H1 (cell line): ENCODE measurements around the gene PSD2. TPM values are rescaled to one million over a fixed set of nuclear protein-coding genes. Genes with fewer than 3 reads are reported as not detected.

Source experiments
- EZH2 ChIP-seq: fragments of 200-600 bp; sonication (generic); IDR thresholded peaks from 2 replicates; pipeline ENCODE4 v1.7.1; 2012; ENCODE audit warnings: low read depth, mild to moderate bottlenecking, moderate library complexity, low read length, inconsistent platforms; ENCODE audit not compliant: severe bottlenecking
- GABPA ChIP-seq: IDR thresholded peaks from 2 replicates; pipeline ENCODE4 v1.6.1; 2011; ENCODE audit warnings: mild to moderate bottlenecking, low read length, moderate library complexity, borderline replicate concordance; ENCODE audit not compliant: insufficient read depth
- KDM4A ChIP-seq: IDR thresholded peaks from one replicate; pipeline ENCODE4 v1.7.1; 2012; ENCODE audit warnings: low read depth, mild to moderate bottlenecking, moderate library complexity, low read length, inconsistent platforms; ENCODE audit not compliant: severe bottlenecking
- TAF7 ChIP-seq: optimal IDR thresholded peaks from 2 replicates; pipeline ENCODE3; 2011; ENCODE audit warnings: low read depth, mild to moderate bottlenecking, inconsistent platforms, low read length, moderate library complexity, borderline replicate concordance
- polyA plus RNA-seq, 7 experiments: library from polyadenylated mRNA; depleted of rRNA in 3 of 7; stranded (reverse) in 5 of 7; unstranded in 2 of 7; fragments of >200 nt in 5 of 7; fragments of 200-250 nt in 2 of 7; gene quantifications; 1 replicate in 5 of 7; 2 replicates in 1 of 7; 4 replicates in 1 of 7; pipeline versions ENCODE4 v1.2.1 to v1.2.3, GENCODE V29; 2011 to 2013; ENCODE audit warnings: missing spikeins in 2 of 7, mixed read lengths in 2 of 7
- total RNA-seq: library from RNA; stranded (reverse); fragmentation: NEBNext Ultra II Directional; extraction: Animal tissue kit (Norgen Biotek cat#: 25700); gene quantifications from 2 replicates; pipeline ENCODE4 v1.2.1, GENCODE V29; 2021
- TF ChIP-seq, protein P1 (sequence below): fragments of 300-600 bp; sonication (generic); IDR thresholded peaks from 2 replicates; pipeline ENCODE4 v1.7.1; 2012; ENCODE audit warnings: low read length, moderate library complexity, mild to moderate bottlenecking, inconsistent platforms; ENCODE audit not compliant: insufficient replicate concordance

The PSD2 gene
- total and polyA plus RNA-seq, 2 of the 8 experiments (the other 6 are each of a cell fraction or from before 2014, with no cell fraction given), result 0.06 to 0.14 TPM

DNA sequence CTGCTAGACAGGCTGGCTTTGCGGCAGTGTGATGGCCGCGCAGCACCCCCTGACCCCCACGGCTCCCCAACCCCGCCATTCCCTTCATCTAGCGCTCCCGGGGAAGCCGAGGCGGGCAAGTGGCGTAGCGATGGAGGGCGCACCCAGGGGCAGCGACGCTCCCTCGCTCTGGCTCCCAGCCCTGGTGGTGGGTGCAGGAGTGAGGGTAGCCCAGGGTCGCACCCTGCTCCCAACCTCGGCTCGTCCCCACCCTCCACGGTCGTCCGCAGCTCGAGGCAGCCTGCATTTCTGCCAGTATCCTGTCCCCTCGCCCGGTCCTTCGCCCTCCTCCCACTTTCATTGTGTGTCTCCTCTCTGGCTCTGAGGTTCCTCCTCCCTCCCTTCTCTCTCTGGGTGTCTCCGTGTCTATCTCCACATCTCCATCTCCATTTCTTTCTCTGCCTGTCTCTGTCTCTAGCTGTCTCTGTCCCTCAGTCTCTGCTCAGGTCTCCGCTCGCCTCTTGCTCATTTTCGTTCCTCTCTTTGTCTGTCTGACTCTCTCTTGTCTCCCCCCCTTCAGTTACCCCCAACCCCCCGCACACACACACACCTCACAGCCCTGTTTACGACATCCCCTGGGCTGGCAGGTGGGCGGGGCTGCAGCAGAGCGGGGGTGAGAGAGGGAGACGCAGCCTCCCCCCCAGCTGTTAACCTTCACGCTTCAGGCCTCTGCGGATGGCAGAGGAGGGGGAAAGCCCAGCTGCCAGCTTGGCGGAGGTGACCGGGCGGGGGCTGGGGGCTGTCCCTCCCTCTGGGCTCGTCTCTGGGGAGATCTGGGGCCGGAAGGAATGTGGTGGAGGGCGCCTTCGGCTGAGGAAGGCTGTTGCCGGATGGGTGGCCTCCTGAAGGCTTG is 48.7 kb upstream of the PSD2 start (continued):
- TF ChIP-seq, protein P1, sequence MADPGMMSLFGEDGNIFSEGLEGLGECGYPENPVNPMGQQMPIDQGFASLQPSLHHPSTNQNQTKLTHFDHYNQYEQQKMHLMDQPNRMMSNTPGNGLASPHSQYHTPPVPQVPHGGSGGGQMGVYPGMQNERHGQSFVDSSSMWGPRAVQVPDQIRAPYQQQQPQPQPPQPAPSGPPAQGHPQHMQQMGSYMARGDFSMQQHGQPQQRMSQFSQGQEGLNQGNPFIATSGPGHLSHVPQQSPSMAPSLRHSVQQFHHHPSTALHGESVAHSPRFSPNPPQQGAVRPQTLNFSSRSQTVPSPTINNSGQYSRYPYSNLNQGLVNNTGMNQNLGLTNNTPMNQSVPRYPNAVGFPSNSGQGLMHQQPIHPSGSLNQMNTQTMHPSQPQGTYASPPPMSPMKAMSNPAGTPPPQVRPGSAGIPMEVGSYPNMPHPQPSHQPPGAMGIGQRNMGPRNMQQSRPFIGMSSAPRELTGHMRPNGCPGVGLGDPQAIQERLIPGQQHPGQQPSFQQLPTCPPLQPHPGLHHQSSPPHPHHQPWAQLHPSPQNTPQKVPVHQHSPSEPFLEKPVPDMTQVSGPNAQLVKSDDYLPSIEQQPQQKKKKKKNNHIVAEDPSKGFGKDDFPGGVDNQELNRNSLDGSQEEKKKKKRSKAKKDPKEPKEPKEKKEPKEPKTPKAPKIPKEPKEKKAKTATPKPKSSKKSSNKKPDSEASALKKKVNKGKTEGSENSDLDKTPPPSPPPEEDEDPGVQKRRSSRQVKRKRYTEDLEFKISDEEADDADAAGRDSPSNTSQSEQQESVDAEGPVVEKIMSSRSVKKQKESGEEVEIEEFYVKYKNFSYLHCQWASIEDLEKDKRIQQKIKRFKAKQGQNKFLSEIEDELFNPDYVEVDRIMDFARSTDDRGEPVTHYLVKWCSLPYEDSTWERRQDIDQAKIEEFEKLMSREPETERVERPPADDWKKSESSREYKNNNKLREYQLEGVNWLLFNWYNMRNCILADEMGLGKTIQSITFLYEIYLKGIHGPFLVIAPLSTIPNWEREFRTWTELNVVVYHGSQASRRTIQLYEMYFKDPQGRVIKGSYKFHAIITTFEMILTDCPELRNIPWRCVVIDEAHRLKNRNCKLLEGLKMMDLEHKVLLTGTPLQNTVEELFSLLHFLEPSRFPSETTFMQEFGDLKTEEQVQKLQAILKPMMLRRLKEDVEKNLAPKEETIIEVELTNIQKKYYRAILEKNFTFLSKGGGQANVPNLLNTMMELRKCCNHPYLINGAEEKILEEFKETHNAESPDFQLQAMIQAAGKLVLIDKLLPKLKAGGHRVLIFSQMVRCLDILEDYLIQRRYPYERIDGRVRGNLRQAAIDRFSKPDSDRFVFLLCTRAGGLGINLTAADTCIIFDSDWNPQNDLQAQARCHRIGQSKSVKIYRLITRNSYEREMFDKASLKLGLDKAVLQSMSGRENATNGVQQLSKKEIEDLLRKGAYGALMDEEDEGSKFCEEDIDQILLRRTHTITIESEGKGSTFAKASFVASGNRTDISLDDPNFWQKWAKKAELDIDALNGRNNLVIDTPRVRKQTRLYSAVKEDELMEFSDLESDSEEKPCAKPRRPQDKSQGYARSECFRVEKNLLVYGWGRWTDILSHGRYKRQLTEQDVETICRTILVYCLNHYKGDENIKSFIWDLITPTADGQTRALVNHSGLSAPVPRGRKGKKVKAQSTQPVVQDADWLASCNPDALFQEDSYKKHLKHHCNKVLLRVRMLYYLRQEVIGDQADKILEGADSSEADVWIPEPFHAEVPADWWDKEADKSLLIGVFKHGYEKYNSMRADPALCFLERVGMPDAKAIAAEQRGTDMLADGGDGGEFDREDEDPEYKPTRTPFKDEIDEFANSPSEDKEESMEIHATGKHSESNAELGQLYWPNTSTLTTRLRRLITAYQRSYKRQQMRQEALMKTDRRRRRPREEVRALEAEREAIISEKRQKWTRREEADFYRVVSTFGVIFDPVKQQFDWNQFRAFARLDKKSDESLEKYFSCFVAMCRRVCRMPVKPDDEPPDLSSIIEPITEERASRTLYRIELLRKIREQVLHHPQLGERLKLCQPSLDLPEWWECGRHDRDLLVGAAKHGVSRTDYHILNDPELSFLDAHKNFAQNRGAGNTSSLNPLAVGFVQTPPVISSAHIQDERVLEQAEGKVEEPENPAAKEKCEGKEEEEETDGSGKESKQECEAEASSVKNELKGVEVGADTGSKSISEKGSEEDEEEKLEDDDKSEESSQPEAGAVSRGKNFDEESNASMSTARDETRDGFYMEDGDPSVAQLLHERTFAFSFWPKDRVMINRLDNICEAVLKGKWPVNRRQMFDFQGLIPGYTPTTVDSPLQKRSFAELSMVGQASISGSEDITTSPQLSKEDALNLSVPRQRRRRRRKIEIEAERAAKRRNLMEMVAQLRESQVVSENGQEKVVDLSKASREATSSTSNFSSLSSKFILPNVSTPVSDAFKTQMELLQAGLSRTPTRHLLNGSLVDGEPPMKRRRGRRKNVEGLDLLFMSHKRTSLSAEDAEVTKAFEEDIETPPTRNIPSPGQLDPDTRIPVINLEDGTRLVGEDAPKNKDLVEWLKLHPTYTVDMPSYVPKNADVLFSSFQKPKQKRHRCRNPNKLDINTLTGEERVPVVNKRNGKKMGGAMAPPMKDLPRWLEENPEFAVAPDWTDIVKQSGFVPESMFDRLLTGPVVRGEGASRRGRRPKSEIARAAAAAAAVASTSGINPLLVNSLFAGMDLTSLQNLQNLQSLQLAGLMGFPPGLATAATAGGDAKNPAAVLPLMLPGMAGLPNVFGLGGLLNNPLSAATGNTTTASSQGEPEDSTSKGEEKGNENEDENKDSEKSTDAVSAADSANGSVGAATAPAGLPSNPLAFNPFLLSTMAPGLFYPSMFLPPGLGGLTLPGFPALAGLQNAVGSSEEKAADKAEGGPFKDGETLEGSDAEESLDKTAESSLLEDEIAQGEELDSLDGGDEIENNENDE, result no peak
- TF ChIP-seq GABPA (no peak), EZH2 (peak; percentile 47), KDM4A (peak; percentile 52), TAF7 (no peak)
